GM19351 (cell line): Measurements from ENCODE around the gene IRGQ.
"Not testable (repeated sequence)": the region's sequence is repeated elsewhere in the genome, so short reads cannot be mapped to it uniquely, and the experiment has no call there.

ENCODE experiments used
- ATAC-seq: cut with Tn5 transposase; IDR thresholded peaks from one replicate; pipeline ENCODE4 v1.9.1; 2021; ENCODE audit warnings: mild to moderate bottlenecking, moderate library complexity; ENCODE audit not compliant: unreplicated experiment

Gene IRGQ

DNA sequence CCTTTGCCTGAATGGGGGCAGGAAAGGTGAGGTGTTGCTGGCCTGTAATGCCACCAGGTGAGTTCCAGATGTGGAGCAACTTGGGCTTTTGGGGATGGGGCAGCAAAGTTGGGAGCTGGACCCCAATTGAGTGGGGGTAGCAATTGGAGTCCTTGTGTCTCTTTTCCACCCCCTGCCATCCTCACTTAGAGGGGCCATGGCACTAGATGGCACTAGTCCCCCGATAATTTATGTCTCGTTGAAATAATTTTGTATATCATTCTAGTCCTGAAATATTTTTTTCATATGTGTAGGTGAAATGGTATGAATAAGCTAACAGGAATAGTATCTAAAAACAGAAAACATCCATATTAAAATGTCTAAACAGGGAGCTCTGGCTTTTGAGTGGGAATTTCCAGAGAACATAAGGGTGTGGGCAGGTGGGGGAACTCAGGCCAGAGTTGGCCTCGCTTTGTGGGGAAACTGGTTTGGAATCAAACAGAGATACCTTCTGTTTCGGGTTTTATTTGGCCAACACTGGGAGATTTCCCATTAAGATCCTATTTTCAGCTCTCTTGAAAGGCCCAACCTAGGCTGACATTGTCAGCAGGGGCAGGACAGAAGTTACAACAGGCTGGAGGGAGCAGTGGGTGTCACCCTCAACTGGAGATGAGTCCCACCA is 3.8 kb upstream of the IRGQ start:
- no peak for ATAC-seq

DNA sequence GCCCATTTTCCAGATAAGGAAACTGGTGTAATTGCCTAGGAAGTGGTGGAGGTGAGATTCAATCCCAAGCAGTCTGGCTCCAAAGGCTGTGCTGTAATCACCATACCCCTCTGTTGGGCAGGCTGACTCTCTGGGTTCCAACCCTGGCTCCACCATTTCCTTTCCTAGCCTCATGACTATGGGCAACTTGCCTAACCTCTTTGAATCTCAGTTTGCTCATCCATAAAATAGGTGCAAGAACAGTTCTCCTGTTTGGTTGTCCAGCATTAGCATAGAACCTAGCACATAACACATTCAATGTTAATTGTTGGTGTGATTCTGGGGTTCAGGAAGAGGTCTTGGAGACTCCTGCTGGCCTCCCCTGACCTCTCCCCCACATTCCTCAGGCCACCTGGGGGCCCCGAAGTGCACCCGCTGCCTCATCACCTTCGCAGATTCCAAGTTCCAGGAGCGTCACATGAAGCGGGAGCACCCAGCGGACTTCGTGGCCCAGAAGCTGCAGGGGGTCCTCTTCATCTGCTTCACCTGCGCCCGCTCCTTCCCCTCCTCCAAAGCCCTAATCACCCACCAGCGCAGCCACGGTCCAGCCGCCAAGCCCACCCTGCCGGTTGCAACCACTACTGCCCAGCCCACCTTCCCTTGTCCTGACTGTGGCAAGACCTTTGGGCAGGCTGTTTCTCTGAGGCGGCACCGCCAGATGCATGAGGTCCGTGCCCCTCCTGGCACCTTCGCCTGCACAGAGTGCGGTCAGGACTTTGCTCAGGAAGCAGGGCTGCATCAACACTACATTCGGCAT is 2.7 kb upstream of the IRGQ start:
- ATAC-seq: no peak

DNA sequence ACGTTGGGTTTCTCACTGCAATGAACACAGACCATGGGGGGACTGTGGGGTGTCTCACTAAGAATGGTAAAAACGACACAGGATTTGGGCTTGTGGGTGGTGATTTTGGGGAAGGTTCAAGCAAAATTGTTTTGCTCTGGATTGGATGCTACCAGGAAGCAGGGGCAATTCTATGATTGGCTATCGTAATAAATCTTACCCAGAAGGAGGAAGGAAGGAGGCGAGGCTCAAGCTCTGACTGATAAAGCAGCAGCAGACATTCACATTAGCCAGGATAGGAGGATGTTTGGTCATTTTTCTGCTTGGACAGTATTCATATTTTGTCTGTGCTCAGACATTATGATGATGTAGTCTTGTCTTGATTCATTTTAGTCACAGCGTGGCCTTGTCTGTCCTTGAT is 1.9 kb upstream of the IRGQ start:
- ATAC-seq: no peak

DNA sequence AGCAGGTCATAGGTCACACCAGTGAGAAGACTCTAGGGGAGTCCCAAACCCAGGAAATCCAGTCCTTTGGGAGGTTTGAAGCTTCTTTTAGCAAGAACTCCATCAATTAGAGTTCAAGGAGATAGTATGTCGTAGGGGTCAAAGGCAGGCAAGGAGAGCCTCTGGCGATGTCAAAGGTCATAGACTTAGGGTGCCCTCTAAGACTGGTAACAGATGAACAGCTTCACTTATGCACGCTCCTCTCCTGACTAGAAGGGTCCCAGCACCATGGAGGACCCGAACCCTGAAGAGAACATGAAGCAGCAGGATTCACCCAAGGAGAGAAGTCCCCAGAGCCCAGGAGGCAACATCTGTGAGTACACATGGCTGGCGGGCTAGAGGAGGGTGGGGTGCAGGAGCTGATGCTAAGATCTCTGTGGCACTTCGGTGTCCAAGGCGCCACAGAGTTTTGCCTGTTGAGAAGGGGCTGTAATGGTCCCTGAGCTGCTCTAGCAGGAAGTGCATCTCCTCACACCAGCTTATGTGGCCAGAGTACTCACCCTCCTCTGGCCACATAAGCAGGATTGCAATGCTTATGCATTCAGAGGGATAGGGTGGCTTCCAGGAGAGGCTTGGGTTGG is 1.0 kb upstream of the IRGQ start:
- ATAC-seq: no peak

DNA sequence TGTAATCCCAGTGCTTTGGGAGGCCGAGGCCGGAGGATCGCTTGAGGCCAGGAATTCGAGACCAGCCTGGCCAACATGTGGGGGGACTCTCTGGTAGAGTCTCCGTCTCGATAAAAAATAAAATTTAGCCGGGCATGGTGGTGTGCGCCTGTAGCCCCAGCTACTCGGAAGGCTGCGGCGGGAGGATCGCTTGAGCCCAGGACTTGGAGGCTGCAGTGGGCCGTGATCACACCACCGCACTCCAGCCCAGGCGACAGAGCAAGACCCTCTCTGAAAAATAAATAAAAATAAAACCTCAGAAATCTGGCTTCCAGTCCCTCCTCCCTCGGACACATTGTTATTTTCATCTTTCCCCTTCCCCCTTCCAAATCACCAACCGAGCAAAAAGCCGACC is 332 bp downstream of the IRGQ start:
- ATAC-seq: peak; percentile 12

DNA sequence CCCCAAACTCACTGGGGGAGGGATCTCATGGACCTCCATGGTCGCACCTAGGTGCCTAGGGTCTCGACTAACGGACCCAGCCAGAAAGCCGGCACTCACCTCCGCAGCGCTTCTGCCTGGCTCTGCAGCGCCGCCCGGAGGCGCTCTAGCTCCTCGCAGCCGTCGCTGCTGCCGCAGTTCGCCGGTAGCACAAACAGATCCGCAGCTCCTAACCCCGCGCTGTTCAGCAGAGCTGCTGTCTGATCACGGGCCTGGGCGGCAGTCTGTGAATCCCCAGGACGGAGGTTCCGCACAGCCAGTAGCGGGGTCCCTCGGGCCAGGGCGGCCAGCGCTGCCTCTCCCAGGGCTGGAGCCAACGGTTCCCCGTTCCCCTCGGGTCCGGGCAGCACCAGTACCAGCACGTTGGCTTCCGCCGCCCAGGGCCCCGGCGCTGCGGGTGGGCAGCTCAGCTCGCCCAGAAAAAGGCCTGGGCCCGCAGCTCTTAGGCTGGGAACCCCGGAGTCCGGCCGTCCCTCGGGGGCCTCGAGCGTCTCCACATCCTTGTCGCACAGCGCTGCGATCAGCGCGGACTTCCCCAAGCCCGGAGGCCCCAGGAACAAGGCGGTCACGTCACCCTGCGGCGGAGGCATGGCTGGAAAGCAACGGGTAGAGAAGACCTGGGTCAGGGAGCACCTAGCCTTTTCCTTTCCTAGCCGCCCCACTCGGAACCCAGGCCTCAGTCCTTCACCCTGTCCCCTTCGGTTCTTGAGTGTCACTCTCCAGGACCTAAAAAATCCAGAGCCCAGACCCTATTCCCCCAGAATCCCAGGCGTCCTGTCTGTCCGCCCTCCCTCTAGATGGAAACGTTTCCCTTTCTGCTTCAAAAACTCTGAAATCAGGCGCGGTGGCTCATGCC is 977 bp downstream of the IRGQ start:
- ATAC-seq: peak; percentile 35

DNA sequence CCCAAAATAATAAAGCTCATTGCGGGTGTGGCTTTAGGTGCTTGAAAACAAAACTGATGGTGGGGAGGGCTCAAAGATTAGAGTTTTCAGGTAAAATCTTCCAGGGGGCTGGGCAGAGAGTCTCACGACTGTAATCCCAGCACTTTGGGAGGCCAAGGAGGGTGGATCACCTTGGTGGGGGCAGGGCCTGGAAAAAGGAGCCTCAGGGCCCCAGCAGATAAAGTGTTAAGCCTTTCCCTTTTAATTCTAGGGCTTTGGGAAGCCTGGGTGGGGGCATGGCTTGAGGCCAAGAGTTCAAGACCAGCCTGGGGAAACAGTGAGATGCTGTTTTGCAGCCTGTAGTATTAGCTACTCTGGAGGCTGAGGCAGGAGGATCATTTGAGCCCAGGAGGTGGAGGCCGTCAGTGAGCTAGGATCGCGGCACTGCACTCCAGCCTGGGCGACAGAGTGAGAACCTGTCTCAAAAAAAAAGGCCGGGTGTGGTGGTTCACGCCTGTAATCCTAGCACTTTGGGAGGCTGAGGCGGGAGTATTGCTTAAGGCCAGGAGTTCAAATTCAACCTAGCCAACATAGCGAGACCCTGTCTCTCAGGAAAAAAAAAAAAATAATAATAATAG is 1.7 kb downstream of the IRGQ start:
- no peak for ATAC-seq

DNA sequence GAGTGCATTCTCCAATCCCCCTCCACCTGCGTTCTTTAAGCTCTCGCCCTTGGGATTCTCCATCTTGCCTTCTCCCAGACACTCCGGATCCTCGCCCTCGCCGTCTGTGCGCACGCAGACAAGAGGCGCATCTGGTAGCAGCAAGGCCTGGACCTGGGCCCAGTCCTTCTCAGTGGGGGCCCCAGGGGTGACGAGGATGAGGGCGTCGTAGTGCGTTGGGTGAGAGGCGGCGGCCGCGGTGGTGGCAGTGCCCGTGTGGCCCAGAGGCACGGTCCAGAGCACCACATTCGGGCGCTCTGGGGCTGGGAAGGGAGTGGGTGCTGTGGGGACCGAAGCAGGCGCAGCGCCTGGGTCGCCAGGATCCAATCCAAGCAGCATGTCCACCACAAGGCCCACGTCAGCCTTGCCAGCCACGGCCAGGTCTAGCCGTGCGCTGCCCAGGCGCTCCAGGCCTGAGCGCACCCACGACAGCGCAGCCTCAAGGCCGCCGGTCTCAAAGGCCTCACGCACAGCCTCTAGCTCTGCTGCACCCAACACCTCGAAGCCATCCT is 3.1 kb downstream of the IRGQ start:
- no peak for ATAC-seq

DNA sequence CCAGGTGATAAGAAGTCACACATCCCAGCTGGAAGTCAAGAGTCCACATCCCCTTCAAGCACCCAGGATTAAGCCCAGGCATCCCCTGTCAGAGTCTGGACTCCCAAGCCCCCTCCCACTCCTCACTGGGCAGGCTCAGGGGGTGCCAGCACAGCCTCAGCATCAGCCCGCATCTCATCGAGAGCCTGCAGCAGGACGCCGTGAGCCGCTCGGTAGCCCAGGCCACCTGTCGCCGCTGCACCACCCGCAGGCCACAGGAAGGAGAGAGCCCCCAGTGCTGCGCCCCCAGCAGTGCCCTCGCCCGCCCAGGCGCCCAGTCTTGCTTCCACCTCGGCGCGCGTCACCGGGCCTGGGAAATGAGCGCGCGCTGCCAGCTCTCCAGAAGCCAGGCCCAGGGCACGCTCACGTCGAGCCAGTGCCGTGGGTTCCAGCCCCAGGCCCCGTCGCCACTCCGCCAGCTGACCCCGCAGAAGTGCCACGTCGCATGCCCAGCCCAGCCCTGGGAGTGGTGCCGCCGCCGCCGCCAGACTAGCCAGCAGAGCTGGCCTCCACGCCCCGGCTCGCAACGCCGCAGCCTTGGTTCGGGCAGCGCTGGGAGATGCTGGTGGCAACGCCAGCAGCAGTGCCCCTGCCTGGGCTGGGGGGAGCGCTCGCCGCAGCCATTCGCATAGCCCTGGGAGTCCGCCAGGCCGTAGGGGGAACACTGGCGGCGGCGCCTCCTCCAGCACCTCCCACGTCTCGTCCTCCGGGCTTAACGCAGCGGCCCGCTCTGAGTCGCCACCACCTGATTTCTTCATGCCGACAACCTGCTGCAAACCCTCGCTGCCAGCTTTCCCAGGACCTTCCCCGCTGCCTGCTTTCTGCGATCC is 3.8 kb downstream of the IRGQ start:
- no peak for ATAC-seq

DNA sequence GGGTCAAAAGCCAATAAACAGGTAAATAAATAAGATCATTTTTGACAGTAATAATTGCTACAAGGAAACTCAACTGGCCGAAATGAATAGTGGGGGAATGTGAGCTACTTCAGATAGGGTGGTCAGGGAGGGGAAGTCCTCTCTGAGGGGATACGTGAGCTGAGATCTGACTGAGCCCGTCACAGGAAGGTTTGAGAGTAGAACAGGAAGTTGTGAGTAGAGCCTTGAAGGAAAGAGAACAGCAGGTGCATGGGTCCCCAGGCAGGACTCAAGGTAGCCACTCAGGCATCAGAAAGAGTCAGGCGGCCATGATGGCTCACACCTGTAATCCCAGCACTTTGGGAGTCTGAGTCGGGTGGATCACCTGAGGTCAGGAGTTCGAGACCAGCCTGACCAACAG is 6.3 kb downstream of the IRGQ start:
- no peak for ATAC-seq

DNA sequence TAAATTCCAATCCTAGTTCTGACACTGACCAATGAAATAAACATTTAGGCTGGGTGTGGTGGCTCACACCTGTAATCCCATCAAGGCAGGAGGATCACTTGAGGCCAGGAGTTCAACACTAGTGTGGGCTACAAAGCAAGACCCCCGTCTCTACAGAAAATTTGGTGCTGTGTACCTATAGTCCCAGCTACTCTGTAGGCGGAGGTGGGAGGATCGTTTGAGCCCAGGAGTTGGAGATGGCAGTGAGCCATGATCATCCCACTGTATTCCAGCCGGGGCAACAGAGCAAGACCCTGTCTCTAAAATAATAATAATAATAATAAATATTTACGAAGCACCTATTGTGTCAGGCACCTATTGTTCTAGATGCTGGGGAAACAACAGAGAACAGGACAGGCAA is 6.7 kb downstream of the IRGQ start:
- no peak for ATAC-seq

DNA sequence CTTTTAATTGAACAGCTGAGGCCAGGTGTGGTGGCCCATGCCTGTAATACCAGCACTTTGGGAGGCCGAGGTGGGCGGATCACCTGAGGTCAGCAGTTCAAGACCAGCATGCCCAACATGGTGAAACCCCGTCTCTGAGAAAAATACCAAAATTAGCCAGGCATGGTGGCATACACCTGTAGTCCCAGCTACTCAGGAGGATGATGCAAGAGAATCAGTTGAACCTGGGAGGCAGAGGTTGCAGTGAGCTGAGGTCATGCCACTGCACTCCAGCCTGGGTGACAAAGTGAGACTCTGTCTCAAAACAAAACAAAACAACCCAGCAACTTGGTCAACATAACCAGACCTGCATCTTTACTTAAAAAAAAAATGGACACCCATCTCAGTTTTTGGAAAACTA is 8.9 kb downstream of the IRGQ start:
- ATAC-seq: not testable (repeated sequence)

DNA sequence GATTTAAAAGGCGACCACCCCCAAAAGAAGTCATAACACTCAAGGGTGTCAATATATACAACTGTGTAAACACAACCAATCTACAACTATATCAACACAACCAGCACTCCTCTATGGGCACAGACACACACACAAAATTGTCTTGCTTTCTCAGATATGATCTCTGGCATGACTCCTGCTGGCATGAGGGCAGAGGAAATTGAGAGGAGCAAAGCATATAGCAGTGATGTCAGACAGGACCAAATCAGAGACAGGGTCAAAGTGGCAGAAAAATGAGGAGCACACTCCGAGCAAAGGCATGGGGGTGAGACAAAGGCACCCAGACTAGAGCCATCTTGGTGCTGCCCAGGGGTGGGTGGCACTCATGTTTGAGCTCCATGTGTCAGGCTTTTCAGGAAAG is 9.6 kb downstream of the IRGQ start:
- no peak for ATAC-seq

DNA sequence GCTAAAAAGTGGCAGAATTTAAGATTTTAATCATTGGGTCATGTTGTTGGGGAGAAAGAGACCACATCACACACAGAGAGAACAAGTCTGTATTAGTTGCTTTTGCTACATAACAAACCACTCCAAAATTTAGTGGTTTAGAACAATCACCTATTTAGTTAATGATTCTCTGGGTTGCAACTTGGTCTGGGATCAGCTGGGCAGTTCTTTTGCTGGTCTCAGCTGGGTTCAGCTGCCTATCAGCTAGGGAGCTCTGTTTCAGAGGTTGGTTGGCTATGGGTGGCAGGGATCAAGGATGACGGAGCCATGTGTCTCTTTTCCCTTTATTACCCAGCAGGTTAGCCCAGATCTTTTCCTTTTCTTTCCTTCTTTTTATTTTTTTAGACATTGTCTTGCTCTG is 11.4 kb downstream of the IRGQ start:
- ATAC-seq: no peak

DNA sequence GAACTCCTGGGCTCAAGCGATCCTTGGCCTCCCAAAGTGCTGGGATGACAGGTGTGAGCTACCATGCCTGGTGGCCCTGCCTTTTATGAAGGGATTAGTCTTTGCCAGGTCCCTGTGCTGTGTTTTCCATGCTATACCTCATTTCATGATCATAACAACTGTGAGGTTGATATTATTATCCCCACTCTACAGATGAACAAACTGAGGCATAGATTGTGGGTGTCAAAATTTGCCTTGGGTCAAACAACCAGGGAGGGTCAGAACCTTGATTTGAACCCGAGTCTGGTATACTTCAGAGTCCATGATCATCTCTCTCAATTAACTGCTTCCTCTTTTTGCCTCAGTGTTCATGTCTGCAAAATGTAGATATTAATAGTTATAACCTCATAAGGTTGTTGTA is 13.4 kb downstream of the IRGQ start:
- ATAC-seq: no peak

DNA sequence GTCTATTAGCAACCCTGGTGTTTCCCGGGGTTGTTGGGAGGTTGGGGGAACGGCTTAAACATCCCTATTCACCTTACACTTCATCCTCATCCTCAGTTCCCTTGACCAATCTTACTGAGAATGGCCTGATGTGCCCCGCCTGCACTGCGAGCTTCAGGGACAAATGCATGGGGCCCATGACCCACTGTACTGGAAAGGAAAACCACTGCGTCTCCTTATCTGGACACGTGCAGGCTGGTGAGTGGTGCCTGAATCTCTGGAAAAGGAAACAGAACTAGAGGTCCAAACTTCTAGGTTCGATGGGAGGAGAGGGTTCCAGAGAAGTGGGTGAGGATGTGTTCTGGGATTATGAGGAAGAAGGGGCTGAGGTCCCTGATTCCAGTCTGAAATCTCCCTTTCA is 14.5 kb downstream of the IRGQ start:
- ATAC-seq: no peak

DNA sequence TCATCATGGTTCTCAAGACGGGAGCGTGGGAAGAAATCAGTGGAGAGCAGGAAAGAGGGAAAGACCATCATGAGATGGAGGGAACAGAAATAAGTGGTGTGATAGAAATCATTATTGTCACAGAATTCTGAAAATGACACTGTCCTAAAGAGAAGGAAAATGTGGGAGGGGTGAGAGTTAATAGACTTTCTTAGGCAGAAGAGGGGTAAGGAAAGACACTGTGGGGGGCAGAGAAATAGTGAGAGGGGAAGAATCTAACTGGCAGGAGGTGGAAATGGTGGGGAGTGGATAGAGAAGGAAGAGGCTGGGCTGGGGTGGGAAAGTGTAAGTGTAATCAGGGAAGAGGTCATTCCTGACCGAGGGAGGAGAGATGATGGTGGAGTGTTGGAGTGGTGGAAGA is 17.1 kb downstream of the IRGQ start:
- ATAC-seq: no peak

DNA sequence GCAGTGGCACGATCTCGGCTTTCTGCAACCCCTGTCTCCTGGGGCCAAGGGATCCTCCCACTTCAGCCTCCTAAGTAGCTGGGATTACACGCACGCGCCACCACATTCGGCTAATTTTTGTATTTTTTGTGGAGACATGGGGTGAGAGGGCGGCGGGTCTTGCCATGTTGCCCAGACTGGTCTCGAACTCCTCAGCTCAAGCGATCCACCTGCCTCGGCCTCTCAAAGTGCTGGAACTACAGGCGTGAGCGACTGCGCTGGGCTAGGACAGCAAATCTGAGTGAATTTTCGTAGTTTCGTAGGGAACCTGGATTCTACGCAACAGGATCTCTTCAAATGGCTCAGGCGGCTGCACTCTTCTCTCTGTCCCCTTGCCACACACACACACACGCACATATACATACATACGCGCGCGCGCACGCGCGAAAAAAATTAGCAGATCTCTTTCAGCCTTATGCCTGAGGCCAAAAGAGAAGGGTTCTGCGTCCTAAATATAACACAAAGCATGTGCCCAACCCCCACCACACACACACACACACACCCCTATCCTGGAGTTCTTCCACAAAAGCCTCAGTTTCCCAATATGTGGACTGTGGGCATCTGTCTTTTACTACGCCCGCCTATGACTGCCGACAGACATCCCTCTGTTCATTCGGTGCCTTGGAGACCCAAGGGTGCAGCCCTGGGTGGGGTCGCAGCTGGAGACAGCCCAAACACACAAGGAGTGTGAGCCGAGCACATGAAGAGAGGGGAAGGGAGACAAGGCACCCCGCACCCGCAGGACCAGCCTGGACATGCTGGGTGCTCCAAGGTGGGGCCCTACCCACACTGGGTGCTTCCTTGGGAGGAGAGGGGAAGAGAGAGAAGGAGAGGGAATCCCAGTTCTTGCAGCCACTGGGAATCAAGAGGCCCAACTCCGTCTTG is 19.7 kb downstream of the IRGQ start:
- ATAC-seq: no peak
